ENCODE data around the gene ZCCHC10. TPM values are rescaled to one million over a fixed set of nuclear protein-coding genes. Genes with fewer than 3 reads are reported as not detected.
A peak's percentile ranks its signal among the peaks of the same experiment; 100 is the strongest.

ZCCHC10 gene
- total and polyA plus RNA-seq, 9 of the 15 experiments (the other 6 are each of a cell fraction or from before 2014, with no cell fraction given), result 11.9 to 146 (median 51.8) TPM

DNA sequence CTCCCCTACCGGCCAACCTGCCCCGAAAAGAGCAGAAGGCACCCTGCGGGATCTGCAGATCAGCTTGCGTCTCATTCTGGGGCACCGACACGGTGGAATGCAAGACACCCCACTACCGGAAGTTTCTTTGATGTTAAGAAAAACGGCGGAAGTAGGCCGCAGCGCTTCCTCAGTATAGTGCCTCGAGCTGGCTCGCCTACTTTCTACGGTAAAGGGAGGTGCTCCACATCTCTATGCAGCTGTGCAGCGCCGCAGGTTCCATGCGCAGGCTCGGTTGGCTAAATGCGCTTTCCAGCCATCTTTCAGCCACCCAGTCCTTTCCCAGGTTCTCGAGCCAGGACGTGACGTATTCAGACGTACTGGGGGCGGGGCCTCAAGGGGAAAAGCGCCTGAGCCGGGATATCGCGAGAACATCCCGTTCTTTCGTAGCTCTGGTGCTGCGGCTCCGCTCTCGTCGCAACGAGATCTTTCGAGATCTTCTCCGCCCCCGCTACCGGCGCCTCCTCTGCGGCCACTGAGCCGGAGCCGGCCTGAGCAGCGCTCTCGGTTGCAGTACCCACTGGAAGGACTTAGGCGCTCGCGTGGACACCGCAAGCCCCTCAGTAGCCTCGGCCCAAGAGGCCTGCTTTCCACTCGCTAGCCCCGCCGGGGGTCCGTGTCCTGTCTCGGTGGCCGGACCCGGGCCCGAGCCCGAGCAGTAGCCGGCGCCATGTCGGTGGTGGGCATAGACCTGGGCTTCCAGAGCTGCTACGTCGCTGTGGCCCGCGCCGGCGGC lies 25.4 kb upstream of the ZCCHC10 start, which contains the start of gene HSPA4 (continued):
- TF ChIP-seq, protein P1, sequence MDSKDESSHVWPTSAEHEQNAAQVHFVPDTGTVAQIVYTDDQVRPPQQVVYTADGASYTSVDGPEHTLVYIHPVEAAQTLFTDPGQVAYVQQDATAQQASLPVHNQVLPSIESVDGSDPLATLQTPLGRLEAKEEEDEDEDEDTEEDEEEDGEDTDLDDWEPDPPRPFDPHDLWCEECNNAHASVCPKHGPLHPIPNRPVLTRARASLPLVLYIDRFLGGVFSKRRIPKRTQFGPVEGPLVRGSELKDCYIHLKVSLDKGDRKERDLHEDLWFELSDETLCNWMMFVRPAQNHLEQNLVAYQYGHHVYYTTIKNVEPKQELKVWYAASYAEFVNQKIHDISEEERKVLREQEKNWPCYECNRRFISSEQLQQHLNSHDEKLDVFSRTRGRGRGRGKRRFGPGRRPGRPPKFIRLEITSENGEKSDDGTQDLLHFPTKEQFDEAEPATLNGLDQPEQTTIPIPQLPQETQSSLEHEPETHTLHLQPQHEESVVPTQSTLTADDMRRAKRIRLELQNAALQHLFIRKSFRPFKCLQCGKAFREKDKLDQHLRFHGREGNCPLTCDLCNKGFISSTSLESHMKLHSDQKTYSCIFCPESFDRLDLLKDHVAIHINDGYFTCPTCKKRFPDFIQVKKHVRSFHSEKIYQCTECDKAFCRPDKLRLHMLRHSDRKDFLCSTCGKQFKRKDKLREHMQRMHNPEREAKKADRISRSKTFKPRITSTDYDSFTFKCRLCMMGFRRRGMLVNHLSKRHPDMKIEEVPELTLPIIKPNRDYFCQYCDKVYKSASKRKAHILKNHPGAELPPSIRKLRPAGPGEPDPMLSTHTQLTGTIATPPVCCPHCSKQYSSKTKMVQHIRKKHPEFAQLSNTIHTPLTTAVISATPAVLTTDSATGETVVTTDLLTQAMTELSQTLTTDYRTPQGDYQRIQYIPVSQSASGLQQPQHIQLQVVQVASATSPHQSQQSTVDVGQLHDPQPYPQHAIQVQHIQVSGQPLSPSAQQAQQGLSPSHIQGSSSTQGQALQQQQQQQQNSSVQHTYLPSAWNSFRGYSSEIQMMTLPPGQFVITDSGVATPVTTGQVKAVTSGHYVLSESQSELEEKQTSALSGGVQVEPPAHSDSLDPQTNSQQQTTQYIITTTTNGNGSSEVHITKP (IDR thresholded peaks at IDR 0.05; ENCODE audit: partially characterized antibody), result peak; percentile 24
- TF ChIP-seq SP2 (IDR thresholded peaks at IDR 0.05; ENCODE audit: extremely low read depth, low read depth, low read length, poor library complexity, severe bottlenecking) (no peak), E2F3 (CRISPR knock-in tag; IDR thresholded peaks at IDR 0.05) (0 out of 2 replicates have a peak, but pooled peaks have one; percentile 27), FOXM1 (IDR thresholded peaks at IDR 0.05; ENCODE audit: low read depth) (no peak), FOXM1 (CRISPR knock-in tag; IDR thresholded peaks at IDR 0.05; ENCODE audit: low read depth) (peak; percentile 55; the same call in 1 of the 2 replicates), NR2C1 (IDR thresholded peaks at IDR 0.05) (no peak), NR2C1 (tag; IDR thresholded peaks at IDR 0.05) (no peak), PRPF4 (IDR thresholded peaks at IDR 0.05; ENCODE audit: insufficient read depth, low read depth, low read length, poor library complexity, severe bottlenecking) (peak; percentile 43), ZNF75A (CRISPR knock-in tag; IDR thresholded peaks at IDR 0.05) (no peak), MAFG (tag; conservative IDR thresholded peaks at IDR 0.05) (no peak), POLR2A (conservative IDR thresholded peaks at IDR 0.05) (peak; percentile 98), BHLHE40 (IDR thresholded peaks at IDR 0.05; ENCODE audit: low read length) (no peak), SAP30 (IDR thresholded peaks at IDR 0.05; ENCODE audit: borderline replicate concordance, insufficient read depth, low read depth, low read length, poor library complexity, severe bottlenecking) (peak; percentile 44), MEF2A (IDR thresholded peaks at IDR 0.05; ENCODE audit: control insufficient read depth, low read depth, low read length) (no peak)
- TF ChIP-seq, protein P2, sequence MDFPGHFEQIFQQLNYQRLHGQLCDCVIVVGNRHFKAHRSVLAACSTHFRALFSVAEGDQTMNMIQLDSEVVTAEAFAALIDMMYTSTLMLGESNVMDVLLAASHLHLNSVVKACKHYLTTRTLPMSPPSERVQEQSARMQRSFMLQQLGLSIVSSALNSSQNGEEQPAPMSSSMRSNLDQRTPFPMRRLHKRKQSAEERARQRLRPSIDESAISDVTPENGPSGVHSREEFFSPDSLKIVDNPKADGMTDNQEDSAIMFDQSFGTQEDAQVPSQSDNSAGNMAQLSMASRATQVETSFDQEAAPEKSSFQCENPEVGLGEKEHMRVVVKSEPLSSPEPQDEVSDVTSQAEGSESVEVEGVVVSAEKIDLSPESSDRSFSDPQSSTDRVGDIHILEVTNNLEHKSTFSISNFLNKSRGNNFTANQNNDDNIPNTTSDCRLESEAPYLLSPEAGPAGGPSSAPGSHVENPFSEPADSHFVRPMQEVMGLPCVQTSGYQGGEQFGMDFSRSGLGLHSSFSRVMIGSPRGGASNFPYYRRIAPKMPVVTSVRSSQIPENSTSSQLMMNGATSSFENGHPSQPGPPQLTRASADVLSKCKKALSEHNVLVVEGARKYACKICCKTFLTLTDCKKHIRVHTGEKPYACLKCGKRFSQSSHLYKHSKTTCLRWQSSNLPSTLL (IDR thresholded peaks at IDR 0.05), result no peak
- TF ChIP-seq, protein P3, sequence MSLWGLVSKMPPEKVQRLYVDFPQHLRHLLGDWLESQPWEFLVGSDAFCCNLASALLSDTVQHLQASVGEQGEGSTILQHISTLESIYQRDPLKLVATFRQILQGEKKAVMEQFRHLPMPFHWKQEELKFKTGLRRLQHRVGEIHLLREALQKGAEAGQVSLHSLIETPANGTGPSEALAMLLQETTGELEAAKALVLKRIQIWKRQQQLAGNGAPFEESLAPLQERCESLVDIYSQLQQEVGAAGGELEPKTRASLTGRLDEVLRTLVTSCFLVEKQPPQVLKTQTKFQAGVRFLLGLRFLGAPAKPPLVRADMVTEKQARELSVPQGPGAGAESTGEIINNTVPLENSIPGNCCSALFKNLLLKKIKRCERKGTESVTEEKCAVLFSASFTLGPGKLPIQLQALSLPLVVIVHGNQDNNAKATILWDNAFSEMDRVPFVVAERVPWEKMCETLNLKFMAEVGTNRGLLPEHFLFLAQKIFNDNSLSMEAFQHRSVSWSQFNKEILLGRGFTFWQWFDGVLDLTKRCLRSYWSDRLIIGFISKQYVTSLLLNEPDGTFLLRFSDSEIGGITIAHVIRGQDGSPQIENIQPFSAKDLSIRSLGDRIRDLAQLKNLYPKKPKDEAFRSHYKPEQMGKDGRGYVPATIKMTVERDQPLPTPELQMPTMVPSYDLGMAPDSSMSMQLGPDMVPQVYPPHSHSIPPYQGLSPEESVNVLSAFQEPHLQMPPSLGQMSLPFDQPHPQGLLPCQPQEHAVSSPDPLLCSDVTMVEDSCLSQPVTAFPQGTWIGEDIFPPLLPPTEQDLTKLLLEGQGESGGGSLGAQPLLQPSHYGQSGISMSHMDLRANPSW (CRISPR knock-in tag; IDR thresholded peaks at IDR 0.05), result no peak
- TF ChIP-seq, protein P4, sequence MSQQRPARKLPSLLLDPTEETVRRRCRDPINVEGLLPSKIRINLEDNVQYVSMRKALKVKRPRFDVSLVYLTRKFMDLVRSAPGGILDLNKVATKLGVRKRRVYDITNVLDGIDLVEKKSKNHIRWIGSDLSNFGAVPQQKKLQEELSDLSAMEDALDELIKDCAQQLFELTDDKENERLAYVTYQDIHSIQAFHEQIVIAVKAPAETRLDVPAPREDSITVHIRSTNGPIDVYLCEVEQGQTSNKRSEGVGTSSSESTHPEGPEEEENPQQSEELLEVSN (IDR thresholded peaks at IDR 0.05; ENCODE audit: borderline replicate concordance in 1 of 2, extremely low read depth in 1 of 2, insufficient read depth in 1 of 2, insufficient read length in 1 of 2, low read depth in 1 of 2, low read length in 1 of 2, poor library complexity in 1 of 2, severe bottlenecking in 1 of 2), result no peak
